Measurements from ENCODE around the gene GOPC. TPM values are rescaled to one million over a fixed set of nuclear protein-coding genes. Genes with fewer than 3 reads are reported as not detected.

The GOPC gene
- total RNA-seq, 1 experiment from 2014 or later = 24.2 TPM

- no peaks in the 10 kb centered on the region for H3K9me3 ChIP-seq (ENCODE audit: control insufficient read depth in 1 of 2, insufficient read depth in 1 of 2, low read depth in 1 of 2, low read length in 2 of 2)
- BruUV-seq (replicated peaks) = no TSS peak
- ATAC-seq (no peak), DNase-seq (ENCODE audit: low read depth, low spot score) (no peak)
- H3K27me3 ChIP-seq (ENCODE audit: insufficient read depth, low read length) = no peaks in the 10 kb centered on the region
- RAD21 ChIA-PET (ENCODE audit: low non-redundant PET in 1 of 2, low total read pairs in 2 of 2, uncharacterized antibody in 2 of 2, unreplicated experiment in 2 of 2) = no interaction called here
- H3K4me3 ChIP-seq (replicated peaks in 1 of 2; ENCODE audit: low read depth in 1 of 2, low read length in 2 of 2) = no peak overlapping the region
- CTCF ChIA-PET = no interaction called here
- H3K4me2 ChIP-seq (ENCODE audit: low read length) = no peak overlapping the region
- H4K20me1 ChIP-seq (ENCODE audit: insufficient read depth) = no peaks in the 10 kb centered on the region
- H3K36me3 ChIP-seq (ENCODE audit: control insufficient read depth in 1 of 2, insufficient read depth in 2 of 2, low read length in 2 of 2) = no peaks in the 10 kb centered on the region
- POLR2A ChIA-PET = no interaction called here
- H3K79me2 ChIP-seq (ENCODE audit: insufficient read depth, low read length) = no peaks in the 10 kb centered on the region
- no peak overlapping the region for H3K9ac ChIP-seq (ENCODE audit: low read length)
- no peaks in the 10 kb centered on the region for H3K9me2 ChIP-seq (ENCODE audit: insufficient read depth)
- no peak overlapping the region for H3K27ac ChIP-seq (ENCODE audit: low read depth, low read length)
- TF ChIP-seq POLR2AphosphoS5 (IDR thresholded peaks at IDR 0.05; ENCODE audit: low read depth, low read length) (no peak), CTCF (IDR thresholded peaks at IDR 0.05 in 2 of 3, conservative IDR thresholded peaks at IDR 0.05 in 1 of 3; ENCODE audit: borderline replicate concordance in 1 of 3, insufficient read depth in 1 of 3, low read depth in 2 of 3, low read length in 2 of 3) (no peak), SIN3A (IDR thresholded peaks at IDR 0.05; ENCODE audit: low read depth) (no peak), SRF (IDR thresholded peaks at IDR 0.05; ENCODE audit: low read depth) (no peak), MAX (IDR thresholded peaks at IDR 0.05) (no peak), REST (IDR thresholded peaks at IDR 0.05; ENCODE audit: low read depth) (no peak), SP1 (IDR thresholded peaks at IDR 0.05; ENCODE audit: low read depth) (no peak), YY1 (IDR thresholded peaks at IDR 0.05; ENCODE audit: extremely low read depth, insufficient replicate concordance, low read depth, low read length) (no peak), EGR1 (IDR thresholded peaks at IDR 0.05; ENCODE audit: low read depth) (no peak), RAD21 (IDR thresholded peaks at IDR 0.05; ENCODE audit: low read depth) (no peak), FOSL1 (IDR thresholded peaks at IDR 0.05; ENCODE audit: low read depth) (no peak), ZNF274 (IDR thresholded peaks at IDR 0.05; ENCODE audit: low read depth, low read length) (no peak), ATF3 (IDR thresholded peaks at IDR 0.05) (no peak)
- intact Hi-C loops (cut with micrococcal nuclease) = no loop called here
- no peaks in the 10 kb centered on the region for H3K4me1 ChIP-seq (ENCODE audit: control insufficient read depth in 1 of 2, insufficient read depth in 2 of 2, low read length in 2 of 2)
- H2AFZ ChIP-seq (ENCODE audit: low read depth, low read length, poor library complexity, severe bottlenecking) = no peak overlapping the region
These were observed 90.1 kb downstream of the GOPC start for GRCh38 chr6:117512056-117512828.
